CD14-positive monocyte (primary cell): ENCODE measurements around the gene TUSC7. TPM values are rescaled to one million over a fixed set of nuclear protein-coding genes. Genes with fewer than 3 reads are reported as not detected.

Experiments used
- DNase-seq, 3 donors: peaks; one replicate each; pipeline ENCODE4 v3.0.0-alpha.2; 2011 to 2022
- H2AFZ ChIP-seq: 2 replicates; pipeline ENCODE4 v1.6.0; 2012; ENCODE audit warnings: mild to moderate bottlenecking, low read depth, low read length, inconsistent platforms; ENCODE audit not compliant: insufficient read depth, poor library complexity, severe bottlenecking
- H3K27ac ChIP-seq, 2 donors: 1 replicate in 1 of 2; 2 replicates in 1 of 2; pipeline ENCODE4 v1.5.1; 2012 to 2013; ENCODE audit warnings: low read length in 2 of 2, control low read depth in 1 of 2, inconsistent platforms in 1 of 2, low read depth in 1 of 2, mild to moderate bottlenecking in 1 of 2
- H3K27me3 ChIP-seq, 2 donors: one replicate each; pipeline versions ENCODE4 v1.6.0 to v1.6.1; 2011 to 2013; ENCODE audit warnings: low read length in 2 of 2; ENCODE audit not compliant: control insufficient read depth in 2 of 2, insufficient read depth in 2 of 2
- H3K36me3 ChIP-seq, 2 donors: replicated peaks in 1 of 2; 1 replicate in 1 of 2; 2 replicates in 1 of 2; pipeline versions ENCODE4 v1.5.1 to v1.6.1; 2012 to 2013; ENCODE audit warnings: low read length in 2 of 2, control low read depth in 1 of 2, inconsistent platforms in 1 of 2, mild to moderate bottlenecking in 1 of 2; ENCODE audit not compliant: insufficient read depth in 2 of 2, control insufficient read depth in 1 of 2
- H3K4me1 ChIP-seq, 2 donors: 1 replicate in 1 of 2; 2 replicates in 1 of 2; pipeline versions ENCODE4 v1.5.1 to v1.6.1; 2012 to 2013; ENCODE audit warnings: low read length in 2 of 2, control low read depth in 1 of 2, inconsistent platforms in 1 of 2, mild to moderate bottlenecking in 1 of 2, moderate library complexity in 1 of 2; ENCODE audit not compliant: insufficient read depth in 2 of 2, control insufficient read depth in 1 of 2
- H3K4me2 ChIP-seq: replicated peaks from 2 replicates; pipeline ENCODE3; 2012; ENCODE audit warnings: low read length, moderate library complexity, mild to moderate bottlenecking; ENCODE audit not compliant: poor library complexity, severe bottlenecking; ENCODE audit errors: extremely low read depth
- H3K4me3 ChIP-seq, 3 experiments: fragments of 200-600 bp in 1 of 3; sonication (generic) in 1 of 3; replicated peaks in 1 of 3; 1 replicate in 2 of 3; 2 replicates in 1 of 3; pipeline ENCODE4 v1.5.1; 2011 to 2013; ENCODE audit warnings: low read length in 3 of 3, mild to moderate bottlenecking in 3 of 3, control low read depth in 2 of 3, low read depth in 2 of 3, inconsistent platforms in 1 of 3, moderate library complexity in 1 of 3
- H3K79me2 ChIP-seq: 2 replicates; pipeline ENCODE4 v1.6.0; 2012; ENCODE audit warnings: mild to moderate bottlenecking, control low read depth, inconsistent platforms, low read length, moderate library complexity; ENCODE audit not compliant: insufficient read depth
- H3K9ac ChIP-seq: 2 replicates; pipeline ENCODE4 v1.6.0; 2017; ENCODE audit warnings: low read length, mild to moderate bottlenecking; ENCODE audit not compliant: insufficient read depth, poor library complexity, severe bottlenecking
- H3K9me3 ChIP-seq, 2 donors: replicated peaks in 1 of 2; 1 replicate in 1 of 2; 2 replicates in 1 of 2; pipeline versions ENCODE4 v1.5.1 to v1.6.1; 2012 to 2013; ENCODE audit warnings: low read length in 2 of 2, control low read depth in 1 of 2; ENCODE audit not compliant: control insufficient read depth in 1 of 2, insufficient read depth in 1 of 2
- H4K20me1 ChIP-seq: 2 replicates; pipeline ENCODE4 v1.6.0; 2012; ENCODE audit warnings: mild to moderate bottlenecking, low read length, control low read depth, moderate library complexity; ENCODE audit not compliant: insufficient read depth
- H3K27ac Mint-ChIP-seq, 7 donors: one replicate each; pipeline ENCODE4 v1.8.0; 2020; ENCODE audit warnings: mild to moderate bottlenecking in 7 of 7, mixed read lengths in 7 of 7, moderate library complexity in 6 of 7, inconsistent platforms in 2 of 7
- H3K27me3 Mint-ChIP-seq, 3 donors: one replicate each; pipeline ENCODE4 v1.8.0; 2021 to 2022; ENCODE audit warnings: low read depth in 3 of 3, mild to moderate bottlenecking in 3 of 3, mixed read lengths in 3 of 3, moderate library complexity in 3 of 3, inconsistent platforms in 1 of 3
- H3K36me3 Mint-ChIP-seq, 2 donors: one replicate each; pipeline ENCODE4 v1.8.0; 2020; ENCODE audit warnings: mixed read lengths in 2 of 2, inconsistent platforms in 1 of 2, mild to moderate bottlenecking in 1 of 2
- H3K4me1 Mint-ChIP-seq: one replicate; pipeline ENCODE4 v1.8.0; 2020; ENCODE audit warnings: mild to moderate bottlenecking, mixed read lengths
- H3K4me3 Mint-ChIP-seq, 2 donors: one replicate each; pipeline ENCODE4 v1.8.0; 2020; ENCODE audit warnings: mild to moderate bottlenecking in 2 of 2, mixed read lengths in 2 of 2, moderate library complexity in 1 of 2
- H3K9me3 Mint-ChIP-seq, 7 donors: one replicate each; pipeline ENCODE4 v1.8.0; 2020 to 2022; ENCODE audit warnings: mixed read lengths in 7 of 7, mild to moderate bottlenecking in 6 of 7, moderate library complexity in 6 of 7, inconsistent platforms in 2 of 7
- WGBS: methylation state at CpG from one replicate; pipeline ENCODE4 v1.1.5; 2013; ENCODE audit warnings: missing lambda C conversion rate; ENCODE audit not compliant: insufficient coverage; 5-methylcytosine and 5-hydroxymethylcytosine counted together
- intact Hi-C, 2 donors: fragments of 100-400 bp; cut with micrococcal nuclease; formaldehyde crosslinking; loops; one replicate each; pipeline versions ENCODE4 v1.15.0 to v1.15.1; 2023
- polyA plus RNA-seq, 3 donors: library from polyadenylated mRNA; depleted of rRNA in 1 of 3; unstranded in 2 of 3; stranded (reverse) in 1 of 3; fragments of 300-500 nt in 2 of 3; fragments of >200 nt in 1 of 3; fragmentation: Illumina TruSeq in 2 of 3; gene quantifications; 1 replicate in 2 of 3; 2 replicates in 1 of 3; pipeline ENCODE4 v1.2.3, GENCODE V29; 2012 to 2021
- TF ChIP-seq, protein P1 (sequence below): fragments of 200-600 bp; IDR thresholded peaks from one replicate; pipeline ENCODE4 v1.8.0; 2022; ENCODE audit warnings: antibody characterized with exemption, mild to moderate bottlenecking

The TUSC7 gene
- polyA plus RNA-seq, 3 donors = not detected

GRCh38 chr3:116759316-116759715 is 49.7 kb downstream of the TUSC7 start:
- intact Hi-C loops = no loop called here
- H3K27me3 Mint-ChIP-seq = peaks cover 2 to 8% (median 2%) of the 10 kb centered on the region in 3 donors
- H3K9me3 Mint-ChIP-seq = no peaks in the 10 kb centered on the region
- Histone ChIP-seq H3K4me1 (no peaks in the 10 kb centered on the region), H2AFZ (no peak overlapping the region), H3K79me2 (no peaks in the 10 kb centered on the region), H3K4me3 (no peak overlapping the region), H3K27ac (no peak overlapping the region), H3K36me3 (no peaks in the 10 kb centered on the region), H3K27me3 (peaks cover 0 to 2% of the 10 kb centered on the region in 2 donors), H3K9me3 (no peaks in the 10 kb centered on the region), H3K9ac (no peak overlapping the region), H4K20me1 (no peaks in the 10 kb centered on the region), H3K4me2 (no peak overlapping the region)
- H3K4me1 Mint-ChIP-seq = no peaks in the 10 kb centered on the region
- WGBS = no CpG with 5 or more reads among the region's 1 CpG
- DNase-seq = no peak
- H3K36me3 Mint-ChIP-seq = no peaks in the 10 kb centered on the region
- no peak overlapping the region for H3K4me3 Mint-ChIP-seq
- H3K27ac Mint-ChIP-seq = no peak overlapping the region
- TF ChIP-seq, protein P1, sequence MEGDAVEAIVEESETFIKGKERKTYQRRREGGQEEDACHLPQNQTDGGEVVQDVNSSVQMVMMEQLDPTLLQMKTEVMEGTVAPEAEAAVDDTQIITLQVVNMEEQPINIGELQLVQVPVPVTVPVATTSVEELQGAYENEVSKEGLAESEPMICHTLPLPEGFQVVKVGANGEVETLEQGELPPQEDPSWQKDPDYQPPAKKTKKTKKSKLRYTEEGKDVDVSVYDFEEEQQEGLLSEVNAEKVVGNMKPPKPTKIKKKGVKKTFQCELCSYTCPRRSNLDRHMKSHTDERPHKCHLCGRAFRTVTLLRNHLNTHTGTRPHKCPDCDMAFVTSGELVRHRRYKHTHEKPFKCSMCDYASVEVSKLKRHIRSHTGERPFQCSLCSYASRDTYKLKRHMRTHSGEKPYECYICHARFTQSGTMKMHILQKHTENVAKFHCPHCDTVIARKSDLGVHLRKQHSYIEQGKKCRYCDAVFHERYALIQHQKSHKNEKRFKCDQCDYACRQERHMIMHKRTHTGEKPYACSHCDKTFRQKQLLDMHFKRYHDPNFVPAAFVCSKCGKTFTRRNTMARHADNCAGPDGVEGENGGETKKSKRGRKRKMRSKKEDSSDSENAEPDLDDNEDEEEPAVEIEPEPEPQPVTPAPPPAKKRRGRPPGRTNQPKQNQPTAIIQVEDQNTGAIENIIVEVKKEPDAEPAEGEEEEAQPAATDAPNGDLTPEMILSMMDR = no peak
